ENCODE results near the gene DNAH2.

The DNAH2 gene

DNA sequence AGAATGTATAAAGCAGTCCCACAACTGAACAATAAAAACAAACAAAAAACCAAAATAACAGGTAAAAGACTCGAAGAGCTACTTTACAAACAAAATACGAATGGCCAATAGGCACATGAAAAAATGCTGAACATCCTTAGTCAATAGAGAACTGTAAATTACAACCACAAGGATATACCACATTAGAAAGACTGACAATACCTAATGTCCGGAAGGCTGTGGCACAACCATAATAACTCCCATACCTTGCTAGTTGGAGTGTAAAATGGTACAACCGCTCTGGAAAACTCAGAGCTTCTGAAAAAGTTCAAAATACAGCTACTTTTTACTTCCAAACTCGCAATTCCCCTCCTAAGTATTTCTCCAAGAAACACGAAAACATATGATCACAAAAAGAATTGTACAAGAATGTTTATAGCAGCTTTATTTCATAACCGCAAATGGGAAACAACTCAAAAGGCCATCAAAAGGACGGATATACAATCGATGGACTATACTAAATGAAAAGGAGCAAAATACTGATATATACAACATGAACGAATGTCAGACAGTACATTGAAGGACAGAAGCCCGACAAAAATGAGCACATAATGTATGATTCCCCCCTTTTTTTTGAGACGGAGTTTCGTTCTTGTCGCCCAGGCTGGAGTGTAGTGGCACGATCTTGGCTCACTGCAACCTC lies 32.6 kb upstream of the DNAH2 start:
- peak overlapping the region; percentile 99 for H3K4me3 ChIP-seq (replicated peaks; ENCODE audit: low read depth, low read length)
- TF ChIP-seq, protein P1, sequence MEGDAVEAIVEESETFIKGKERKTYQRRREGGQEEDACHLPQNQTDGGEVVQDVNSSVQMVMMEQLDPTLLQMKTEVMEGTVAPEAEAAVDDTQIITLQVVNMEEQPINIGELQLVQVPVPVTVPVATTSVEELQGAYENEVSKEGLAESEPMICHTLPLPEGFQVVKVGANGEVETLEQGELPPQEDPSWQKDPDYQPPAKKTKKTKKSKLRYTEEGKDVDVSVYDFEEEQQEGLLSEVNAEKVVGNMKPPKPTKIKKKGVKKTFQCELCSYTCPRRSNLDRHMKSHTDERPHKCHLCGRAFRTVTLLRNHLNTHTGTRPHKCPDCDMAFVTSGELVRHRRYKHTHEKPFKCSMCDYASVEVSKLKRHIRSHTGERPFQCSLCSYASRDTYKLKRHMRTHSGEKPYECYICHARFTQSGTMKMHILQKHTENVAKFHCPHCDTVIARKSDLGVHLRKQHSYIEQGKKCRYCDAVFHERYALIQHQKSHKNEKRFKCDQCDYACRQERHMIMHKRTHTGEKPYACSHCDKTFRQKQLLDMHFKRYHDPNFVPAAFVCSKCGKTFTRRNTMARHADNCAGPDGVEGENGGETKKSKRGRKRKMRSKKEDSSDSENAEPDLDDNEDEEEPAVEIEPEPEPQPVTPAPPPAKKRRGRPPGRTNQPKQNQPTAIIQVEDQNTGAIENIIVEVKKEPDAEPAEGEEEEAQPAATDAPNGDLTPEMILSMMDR (IDR thresholded peaks at IDR 0.05; ENCODE audit: low read length, missing control alignments): no peak
- no peak for DNase-seq (ENCODE audit: low read depth)

DNA sequence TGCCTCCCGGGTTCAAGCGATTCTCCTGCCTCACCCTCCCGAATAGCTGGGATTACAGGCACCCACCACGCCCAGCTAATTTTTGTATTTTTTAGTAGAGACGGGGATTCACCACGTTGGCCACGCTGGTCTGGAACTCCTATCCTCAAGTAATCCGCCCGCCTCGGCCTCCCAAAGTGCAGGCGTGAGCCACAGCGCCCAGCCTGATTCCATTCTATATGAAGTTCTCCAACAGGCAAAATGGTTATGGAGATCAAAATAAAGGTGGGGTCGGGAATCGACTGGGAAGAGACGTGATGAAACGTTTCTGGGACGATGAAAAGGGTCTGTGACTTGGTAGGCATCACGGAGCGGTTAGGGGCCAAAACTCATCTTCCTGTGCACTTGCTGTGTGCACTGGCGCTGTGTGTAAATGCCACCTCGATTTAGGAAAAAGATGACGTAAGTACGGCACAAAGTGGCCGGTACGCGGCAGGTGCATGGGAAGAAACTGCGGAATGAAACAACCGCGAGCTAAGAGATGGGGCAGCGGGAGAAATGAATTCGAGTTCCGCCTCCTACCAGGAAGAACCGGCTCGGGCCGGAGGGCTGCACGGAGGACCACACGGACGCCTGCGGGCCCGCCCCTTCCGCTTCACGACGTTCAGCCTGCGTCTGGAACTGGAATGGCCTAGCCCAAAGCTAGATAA lies 31.9 kb upstream of the DNAH2 start:
- peak overlapping the region; percentile 99 for H3K4me3 ChIP-seq (replicated peaks; ENCODE audit: low read depth, low read length)
- TF ChIP-seq, protein P1 (IDR thresholded peaks at IDR 0.05; ENCODE audit: low read length, missing control alignments): no peak
- peak; percentile 95 for DNase-seq (ENCODE audit: low read depth)

DNA sequence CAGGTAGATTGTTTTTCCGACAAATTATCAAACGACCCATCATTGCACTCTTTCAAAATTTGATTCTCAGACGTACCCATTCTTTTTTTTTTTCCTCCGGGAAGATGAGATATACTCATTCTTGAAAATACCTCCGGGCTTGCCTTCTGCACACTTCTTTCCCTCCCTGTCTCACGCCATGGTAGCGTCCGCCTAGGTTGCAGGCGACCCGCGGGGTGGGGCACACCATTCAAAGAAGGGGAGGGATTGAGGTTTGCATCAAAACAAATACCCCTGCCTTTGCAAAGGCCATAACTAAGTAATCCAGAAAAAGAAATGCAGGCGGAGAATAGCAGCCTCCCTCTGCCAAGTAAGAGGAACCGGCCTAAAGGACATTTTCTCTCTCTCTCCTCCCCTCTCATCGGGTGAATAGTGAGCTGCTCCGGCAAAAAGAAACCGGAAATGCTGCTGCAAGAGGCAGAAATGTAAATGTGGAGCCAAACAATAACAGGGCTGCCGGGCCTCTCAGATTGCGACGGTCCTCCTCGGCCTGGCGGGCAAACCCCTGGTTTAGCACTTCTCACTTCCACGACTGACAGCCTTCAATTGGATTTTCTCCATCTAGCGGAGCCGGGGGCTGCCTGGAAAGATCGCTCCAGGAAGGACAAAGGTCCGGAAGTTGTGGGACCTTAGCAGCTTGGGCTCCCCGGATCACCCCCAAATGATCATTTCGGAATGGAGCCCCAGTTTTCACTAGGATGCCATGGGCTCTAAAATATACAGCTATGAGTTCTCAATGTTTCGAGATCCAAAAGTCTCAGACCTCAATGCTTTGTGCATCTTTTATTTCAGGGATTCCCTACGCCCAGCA lies 31.1 kb upstream of the DNAH2 start:
- peak; percentile 85 for DNase-seq (ENCODE audit: low read depth)
- TF ChIP-seq, protein P1 (IDR thresholded peaks at IDR 0.05; ENCODE audit: low read length, missing control alignments): no peak
- peak overlapping the region; percentile 99 for H3K4me3 ChIP-seq (replicated peaks; ENCODE audit: low read depth, low read length)

DNA sequence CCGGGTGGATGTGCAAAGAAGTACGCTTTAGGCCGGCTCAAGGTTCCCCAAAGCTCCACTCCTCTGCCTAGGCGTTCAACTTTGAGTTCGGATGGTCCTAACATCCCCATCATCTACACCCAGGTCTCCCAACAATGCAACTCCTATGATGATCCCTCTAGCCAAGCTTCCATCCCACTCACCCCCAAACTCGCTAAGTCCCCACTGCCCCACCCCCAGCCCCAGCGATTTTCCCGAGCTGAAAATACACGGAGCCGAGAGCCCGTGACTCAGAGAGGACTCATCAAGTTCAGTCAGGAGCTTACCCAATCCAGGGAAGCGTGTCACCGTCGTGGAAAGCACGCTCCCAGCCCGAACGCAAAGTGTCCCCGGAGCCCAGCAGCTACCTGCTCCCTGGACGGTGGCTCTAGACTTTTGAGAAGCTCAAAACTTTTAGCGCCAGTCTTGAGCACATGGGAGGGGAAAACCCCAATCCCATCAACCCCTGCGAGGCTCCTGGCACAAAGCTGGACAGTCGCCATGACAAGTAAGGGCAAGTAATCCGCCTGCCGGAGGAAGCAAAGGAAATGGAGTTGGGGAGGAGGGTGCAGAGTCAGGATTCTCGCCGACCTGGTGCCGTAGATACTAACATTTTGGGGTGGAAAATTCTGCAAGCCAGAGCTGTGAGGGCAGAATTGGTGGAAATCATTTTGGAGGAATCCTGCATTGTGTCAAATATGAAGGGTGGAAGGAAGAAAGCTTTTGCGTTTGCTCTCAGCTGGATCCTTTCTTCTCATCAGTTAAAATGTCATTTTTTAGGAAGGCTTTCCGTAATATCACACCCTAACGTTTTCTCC lies 30.3 kb upstream of the DNAH2 start, which contains the start of gene TP53:
TSS of gene TP53 (minus strand) at position 419 of the 836 bp plus-strand sequence. CDS start 10,896 bp downstream, outside the sequence.
- peak within 1 kb of the TSS; percentile 99 for H3K4me3 ChIP-seq (replicated peaks; ENCODE audit: low read depth, low read length)
- peak; percentile 92 for DNase-seq (ENCODE audit: low read depth)
- TF ChIP-seq, protein P1 (IDR thresholded peaks at IDR 0.05; ENCODE audit: low read length, missing control alignments): peak; percentile 4

DNA sequence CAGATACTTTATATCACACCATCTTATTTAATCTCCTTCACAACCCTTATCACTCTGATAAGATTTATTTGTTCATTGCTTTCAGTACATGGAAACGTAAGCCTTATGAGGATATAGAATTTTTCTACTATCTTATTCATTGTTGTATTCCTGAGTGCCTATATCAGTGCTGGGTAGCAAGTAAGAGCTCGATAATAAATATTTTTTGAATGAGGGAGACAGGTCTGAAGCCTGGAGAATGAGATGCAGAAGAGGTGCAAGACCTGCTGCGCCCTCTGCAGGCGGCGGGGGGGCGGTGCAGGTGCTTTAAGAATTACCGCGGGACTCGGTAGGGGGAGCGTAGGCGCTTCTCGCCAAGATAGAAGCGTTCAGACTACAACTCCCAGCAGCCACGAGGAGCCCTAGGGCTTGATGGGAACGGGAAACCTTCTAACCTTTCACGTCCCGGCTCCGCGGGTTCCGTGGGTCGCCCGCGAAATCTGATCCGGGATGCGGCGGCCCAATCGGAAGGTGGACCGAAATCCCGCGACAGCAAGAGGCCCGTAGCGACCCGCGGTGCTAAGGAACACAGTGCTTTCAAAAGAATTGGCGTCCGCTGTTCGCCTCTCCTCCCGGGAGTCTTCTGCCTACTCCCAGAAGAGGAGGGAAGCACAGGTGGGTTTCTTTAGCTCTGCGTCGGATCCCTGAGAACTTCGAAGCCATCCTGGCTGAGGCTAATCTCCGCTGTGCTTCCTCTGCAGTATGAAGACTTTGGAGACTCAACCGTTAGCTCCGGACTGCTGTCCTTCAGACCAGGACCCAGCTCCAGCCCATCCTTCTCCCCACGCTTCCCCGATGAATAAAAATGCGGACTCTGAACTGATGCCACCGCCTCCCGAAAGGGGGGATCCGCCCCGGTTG lies 29.4 kb upstream of the DNAH2 start, which contains the start of gene WRAP53:
TSS of gene WRAP53 (plus strand) at position 570 of the 900 bp plus-strand sequence. CDS start at position 742, 172 bp downstream.
- TF ChIP-seq, protein P1 (IDR thresholded peaks at IDR 0.05; ENCODE audit: low read length, missing control alignments): peak; percentile 98
- peak; percentile 99 for DNase-seq (ENCODE audit: low read depth)
- H3K4me3 ChIP-seq (replicated peaks; ENCODE audit: low read depth, low read length): peak within 1 kb of the TSS; percentile 99
